ENCODE data around the gene HRAS.
A peak's percentile ranks its signal among the peaks of the same experiment; 100 is the strongest.

GRCh38 chr11:555780-556661 is 20.6 kb upstream of the HRAS start:
- TF ChIP-seq CHD2 (IDR thresholded peaks at IDR 0.05; ENCODE audit: low read length) (no peak), SP2 (IDR thresholded peaks at IDR 0.05; ENCODE audit: low read length) (no peak), CTCF (IDR thresholded peaks at IDR 0.05; ENCODE audit: control extremely low read depth in 1 of 3, insufficient read depth in 1 of 3, low read depth in 1 of 3, low read length in 3 of 3) (no peak), EZH2 (IDR thresholded peaks at IDR 0.05; ENCODE audit: low read depth, low read length, severe bottlenecking) (peak; percentile 74), HDAC2 (IDR thresholded peaks at IDR 0.05; ENCODE audit: borderline replicate concordance in 1 of 2, low read depth in 2 of 2, low read length in 2 of 2) (no peak), MAFK (IDR thresholded peaks at IDR 0.05; ENCODE audit: low read depth, low read length) (no peak), EP300 (IDR thresholded peaks at IDR 0.05; ENCODE audit: borderline replicate concordance in 1 of 2, low read depth in 2 of 2, low read length in 2 of 2) (no peak), POLR2A (IDR thresholded peaks at IDR 0.05; ENCODE audit: control extremely low read depth in 1 of 2, low read depth in 2 of 2, low read length in 2 of 2) (no peak), CREB1 (IDR thresholded peaks at IDR 0.05) (no peak), ATF3 (IDR thresholded peaks at IDR 0.05; ENCODE audit: insufficient read depth, low read depth, low read length) (no peak)

All from H1 (cell line).